GM19463 (cell line): ENCODE measurements around the gene ADAMTS5.

Experiments
- ATAC-seq: cut with Tn5 transposase; IDR thresholded peaks from one replicate; pipeline ENCODE4 v1.9.1; 2021; ENCODE audit warnings: mild to moderate bottlenecking, moderate library complexity; ENCODE audit not compliant: unreplicated experiment

The ADAMTS5 gene

GRCh38 chr21:26892151-26892550, 74.7 kb downstream of the ADAMTS5 start:
- ATAC-seq: no peak

DNA sequence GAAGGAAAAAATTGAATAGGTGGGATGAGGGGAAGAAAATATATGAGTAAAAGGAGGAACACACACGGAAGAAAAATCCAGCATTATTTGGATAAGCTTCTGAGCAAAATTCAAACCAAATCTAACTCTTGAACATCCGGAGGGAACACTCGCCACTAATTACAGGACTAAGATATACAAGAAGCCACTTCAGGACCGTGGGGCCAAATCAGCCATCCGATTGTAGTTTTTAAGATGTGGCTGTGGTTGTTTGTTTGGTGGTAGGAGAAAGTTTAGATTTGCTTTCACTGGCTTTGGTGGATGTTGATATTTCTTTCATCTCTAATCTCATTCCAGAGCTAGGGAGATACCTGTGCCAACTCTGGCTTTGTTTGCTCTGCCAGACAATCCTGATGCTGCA, 78.0 kb downstream of the ADAMTS5 start:
- no peak for ATAC-seq

DNA sequence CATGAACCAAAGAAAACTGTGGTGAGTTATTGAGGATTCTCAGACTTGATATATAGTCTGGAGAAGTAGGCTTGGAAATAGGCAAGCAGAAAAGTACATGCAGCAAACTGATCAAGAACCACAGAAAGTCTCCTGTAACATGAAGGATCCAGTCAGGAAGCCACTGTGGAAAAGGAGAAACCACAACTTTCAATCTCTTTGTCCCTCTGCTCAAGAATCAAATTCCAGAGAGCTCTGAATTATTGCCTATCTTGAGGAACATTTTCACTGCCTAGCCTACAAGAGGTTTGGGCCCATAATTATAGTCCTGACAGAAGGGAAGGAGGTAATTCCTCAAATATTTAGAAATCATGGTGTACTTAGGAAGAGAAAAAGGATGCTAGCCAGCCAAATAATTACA, 78.6 kb downstream of the ADAMTS5 start:
- no peak for ATAC-seq

DNA sequence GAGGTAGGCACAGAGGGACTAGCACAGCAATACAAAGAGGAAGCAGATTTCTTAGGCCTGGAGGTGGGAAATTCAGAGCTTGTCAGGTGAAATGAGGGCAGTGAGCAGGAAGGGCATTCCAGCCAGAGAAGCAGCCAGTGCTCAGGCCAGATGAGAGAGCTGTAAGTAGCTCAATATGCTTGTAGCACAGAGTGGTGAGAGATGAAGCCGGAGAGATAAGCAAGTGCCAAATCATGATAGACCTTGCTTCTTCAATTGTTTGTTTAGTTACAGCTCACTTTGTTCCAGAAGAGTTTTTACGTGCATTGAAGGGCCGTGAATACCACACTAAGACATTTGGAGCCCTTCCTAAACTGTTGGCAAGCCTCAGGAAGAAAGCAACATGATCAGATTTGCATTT, 79.6 kb downstream of the ADAMTS5 start:
- ATAC-seq: no peak

- ATAC-seq: no peak
These were observed 82.5 kb downstream of the ADAMTS5 start for GRCh38 chr21:26884436-26884835.

DNA sequence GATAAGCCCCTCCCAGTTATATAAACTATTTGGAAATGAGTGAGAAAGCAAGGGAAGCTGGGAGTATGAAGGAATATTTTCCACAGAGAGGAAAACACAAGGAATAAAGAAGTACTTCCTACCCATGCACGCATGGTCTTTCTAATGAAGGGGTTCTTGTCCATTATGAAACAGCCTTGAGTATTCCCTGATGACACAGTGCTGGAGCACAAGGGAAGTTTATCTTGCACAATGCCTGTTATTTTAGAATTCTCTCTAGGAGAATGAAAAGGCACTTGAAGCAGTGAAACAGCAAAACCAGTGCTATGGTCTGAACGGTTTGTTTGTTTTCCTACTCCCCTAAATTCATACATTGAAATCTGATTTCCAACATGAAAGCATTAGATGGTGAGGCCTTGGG, 83.1 kb downstream of the ADAMTS5 start:
- ATAC-seq: no peak

DNA sequence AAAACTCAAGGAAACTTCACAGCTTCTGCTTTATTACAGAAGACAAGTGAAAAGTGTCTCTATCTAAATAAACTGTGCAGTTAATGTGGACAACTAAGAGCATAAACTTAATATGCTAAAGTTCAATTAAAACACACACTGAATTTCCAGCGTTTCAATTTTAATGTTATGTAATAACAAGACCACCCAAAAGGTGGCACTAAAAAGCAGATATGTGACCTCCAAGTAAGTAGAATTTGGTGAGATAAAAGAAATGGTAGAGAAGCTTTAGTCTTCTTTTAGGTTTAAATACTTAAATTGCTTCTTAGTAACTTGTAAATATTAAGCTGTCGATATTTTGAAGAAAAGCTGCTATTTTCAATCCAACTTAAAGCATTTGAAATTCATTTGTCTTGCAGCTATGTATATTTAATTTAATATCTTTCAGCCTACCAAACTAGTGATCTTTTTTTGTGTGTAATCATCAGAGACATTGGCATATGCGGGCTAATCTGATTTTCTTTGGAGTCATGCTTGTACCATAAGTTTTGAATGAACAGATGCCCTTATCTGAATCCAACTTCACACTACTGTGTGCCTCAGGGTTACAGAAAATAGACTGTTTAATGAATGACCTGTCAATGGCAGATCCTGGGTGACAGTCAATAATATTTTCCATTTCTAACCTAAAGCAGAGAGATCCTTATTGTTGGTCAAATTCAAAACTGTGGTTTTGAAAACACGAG, 85.2 kb downstream of the ADAMTS5 start:
- ATAC-seq: no peak

GRCh38 chr21:26877018-26877417, 89.9 kb downstream of the ADAMTS5 start:
- ATAC-seq: no peak

DNA sequence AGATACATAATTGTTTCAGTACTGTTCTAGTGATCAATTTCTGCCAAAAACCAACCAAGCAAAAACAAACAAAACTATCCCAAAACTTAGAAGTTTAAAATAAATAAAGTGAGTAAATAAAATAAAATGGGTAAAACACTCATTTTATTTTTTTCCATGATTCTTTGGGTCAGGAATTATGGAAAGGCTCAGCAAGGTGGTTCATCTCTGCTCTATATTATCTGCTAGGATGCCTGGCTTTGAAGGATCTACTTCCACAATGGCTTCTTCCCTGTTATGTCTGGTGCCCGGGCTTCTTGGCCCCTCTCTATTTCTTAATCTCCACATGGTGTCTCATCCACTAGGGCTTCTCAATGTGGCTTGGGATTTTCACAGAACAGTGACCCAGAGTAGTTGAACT, 92.5 kb downstream of the ADAMTS5 start:
- no peak for ATAC-seq
